A673 (cell line): Measurements from ENCODE around the gene SOS1.

Source experiments
- EZH2 ChIP-seq: fragments of 200-600 bp; sonication (generic); IDR thresholded peaks from 2 replicates; pipeline ENCODE4 v1.6.1; 2017; ENCODE audit warnings: borderline replicate concordance, low read depth, mild to moderate bottlenecking, mixed read lengths, antibody characterized with exemption, low read length; ENCODE audit not compliant: poor library complexity, severe bottlenecking
- TF ChIP-seq, protein P1 (sequence below): fragments of 300-800, 200-600 bp; sonication (generic); conservative IDR thresholded peaks from 2 replicates; pipeline ENCODE4 v1.5.1; 2017; ENCODE audit warnings: low read depth, mild to moderate bottlenecking, antibody characterized with exemption, low read length, moderate library complexity, mixed read lengths

GRCh38 chr2:38991899-38992298 lies 129.0 kb downstream of the SOS1 start:
- TF ChIP-seq, protein P1, sequence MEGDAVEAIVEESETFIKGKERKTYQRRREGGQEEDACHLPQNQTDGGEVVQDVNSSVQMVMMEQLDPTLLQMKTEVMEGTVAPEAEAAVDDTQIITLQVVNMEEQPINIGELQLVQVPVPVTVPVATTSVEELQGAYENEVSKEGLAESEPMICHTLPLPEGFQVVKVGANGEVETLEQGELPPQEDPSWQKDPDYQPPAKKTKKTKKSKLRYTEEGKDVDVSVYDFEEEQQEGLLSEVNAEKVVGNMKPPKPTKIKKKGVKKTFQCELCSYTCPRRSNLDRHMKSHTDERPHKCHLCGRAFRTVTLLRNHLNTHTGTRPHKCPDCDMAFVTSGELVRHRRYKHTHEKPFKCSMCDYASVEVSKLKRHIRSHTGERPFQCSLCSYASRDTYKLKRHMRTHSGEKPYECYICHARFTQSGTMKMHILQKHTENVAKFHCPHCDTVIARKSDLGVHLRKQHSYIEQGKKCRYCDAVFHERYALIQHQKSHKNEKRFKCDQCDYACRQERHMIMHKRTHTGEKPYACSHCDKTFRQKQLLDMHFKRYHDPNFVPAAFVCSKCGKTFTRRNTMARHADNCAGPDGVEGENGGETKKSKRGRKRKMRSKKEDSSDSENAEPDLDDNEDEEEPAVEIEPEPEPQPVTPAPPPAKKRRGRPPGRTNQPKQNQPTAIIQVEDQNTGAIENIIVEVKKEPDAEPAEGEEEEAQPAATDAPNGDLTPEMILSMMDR, result no peak
- no peak for TF ChIP-seq EZH2
